Measurements from ENCODE around the gene SLC1A2. TPM values are rescaled to one million over a fixed set of nuclear protein-coding genes. Genes with fewer than 3 reads are reported as not detected.

SLC1A2 gene
- total and polyA plus RNA-seq, 2 donors (not counting 3 experiments of a cell fraction or from before 2014, with no cell fraction given) = not detected

DNA sequence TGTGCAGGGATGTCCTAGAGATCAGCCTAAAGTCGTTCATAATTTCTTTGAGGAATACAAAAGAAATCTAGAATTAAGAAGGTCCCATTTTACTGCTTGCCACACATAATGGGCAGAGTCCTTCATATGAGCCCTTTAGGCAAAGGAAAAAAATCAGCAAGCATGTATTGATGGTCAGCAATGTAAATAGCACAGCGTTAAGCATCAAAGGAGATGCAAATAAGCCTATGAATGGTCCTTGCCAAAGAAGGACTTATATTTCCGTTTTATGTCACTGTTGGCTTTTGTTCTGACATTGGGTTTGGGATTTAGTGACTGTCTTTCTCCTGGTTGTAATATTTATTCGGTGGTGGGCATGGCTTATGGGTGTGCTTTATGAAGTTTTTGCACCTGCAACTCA, 210.6 kb downstream of the SLC1A2 start:
- Histone ChIP-seq H3K9me1 (replicated peaks; ENCODE audit: control insufficient read depth, extremely low read depth, insufficient read depth, low read length) (no peaks in the 10 kb centered on the region), H2AFZ (ENCODE audit: low read depth, low read length) (no peak overlapping the region), H3K79me2 (ENCODE audit: control insufficient read depth, insufficient read depth, low read length) (peaks cover 7% of the 10 kb centered on the region), H4K20me1 (replicated peaks; ENCODE audit: control insufficient read depth, extremely low read depth, insufficient read depth, low read length) (no peaks in the 10 kb centered on the region), H3K4me3 (replicated peaks in 1 of 3; ENCODE audit: insufficient read depth in 1 of 3, low read depth in 1 of 3, low read length in 3 of 3) (no peak overlapping the region), H3K4me2 (ENCODE audit: insufficient read depth, low read length) (no peak overlapping the region), H3K9ac (replicated peaks; ENCODE audit: extremely low read depth, insufficient read depth, low read length) (no peak overlapping the region), H3K9me3 (replicated peaks; ENCODE audit: control insufficient read depth, insufficient read depth, low read length) (no peaks in the 10 kb centered on the region), H3K4me1 (ENCODE audit: control insufficient read depth, extremely low read depth, insufficient read depth, low read length) (peaks cover under 1% of the 10 kb centered on the region), H3K36me3 (ENCODE audit: control insufficient read depth in 2 of 2, extremely low read depth in 1 of 2, insufficient read depth in 2 of 2, low read length in 2 of 2) (peaks cover 0 to 3% of the 10 kb centered on the region in 2 experiments), H3K27ac (ENCODE audit: insufficient read depth, low read depth, low read length) (no peak overlapping the region), H3K27me3 (ENCODE audit: control insufficient read depth in 2 of 2, insufficient read depth in 2 of 2, low read length in 2 of 2) (no peaks in the 10 kb centered on the region)
- dilution Hi-C loops (cut with MboI; ENCODE audit: extremely low pct_ligation_motif_present, low sequenced_read_pairs) = no loop called here
- TF ChIP-seq POLR2A (IDR thresholded peaks at IDR 0.05; ENCODE audit: low read depth, low read length) = no peak
- TF ChIP-seq CTCF (IDR thresholded peaks at IDR 0.05; ENCODE audit: extremely low read depth in 1 of 2, insufficient read depth in 1 of 2, low read depth in 1 of 2, low read length in 2 of 2) = no peak
- TF ChIP-seq MYC (IDR thresholded peaks at IDR 0.05; ENCODE audit: low read depth, low read length) = no peak
- DNase-seq (ENCODE audit: low read depth, low spot score) = no peak
- no TSS peak for BruUV-seq (replicated peaks)
- intact Hi-C loops (cut with micrococcal nuclease) = no loop called here
- ChIA-PET CTCF (no interaction called here), POLR2A (no interaction called here)
- no peak for FAIRE-seq

GRCh38 chr11:35207471-35208403, 211.6 kb downstream of the SLC1A2 start:
- no peaks in the 10 kb centered on the region for H3K9me1 ChIP-seq (replicated peaks; ENCODE audit: control insufficient read depth, extremely low read depth, insufficient read depth, low read length)
- H4K20me1 ChIP-seq (replicated peaks; ENCODE audit: control insufficient read depth, extremely low read depth, insufficient read depth, low read length) = no peaks in the 10 kb centered on the region
- H3K36me3 ChIP-seq (ENCODE audit: control insufficient read depth in 2 of 2, extremely low read depth in 1 of 2, insufficient read depth in 2 of 2, low read length in 2 of 2) = peaks cover 0 to 3% of the 10 kb centered on the region in 2 experiments
- H3K4me3 ChIP-seq (replicated peaks in 1 of 3; ENCODE audit: insufficient read depth in 1 of 3, low read depth in 1 of 3, low read length in 3 of 3) = no peak overlapping the region
- H3K27ac ChIP-seq (ENCODE audit: insufficient read depth, low read depth, low read length) = no peak overlapping the region
- H3K9me3 ChIP-seq (replicated peaks; ENCODE audit: control insufficient read depth, insufficient read depth, low read length) = no peaks in the 10 kb centered on the region
- no peak for DNase-seq (ENCODE audit: low read depth, low spot score)
- BruUV-seq (replicated peaks) = no TSS peak
- no peak for TF ChIP-seq FOS (IDR thresholded peaks at IDR 0.05; ENCODE audit: borderline replicate concordance, insufficient read depth, low read length)
- TF ChIP-seq, protein P1, sequence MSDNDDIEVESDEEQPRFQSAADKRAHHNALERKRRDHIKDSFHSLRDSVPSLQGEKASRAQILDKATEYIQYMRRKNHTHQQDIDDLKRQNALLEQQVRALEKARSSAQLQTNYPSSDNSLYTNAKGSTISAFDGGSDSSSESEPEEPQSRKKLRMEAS (IDR thresholded peaks at IDR 0.05; ENCODE audit: insufficient read depth, insufficient read length) = no peak
- no peak for TF ChIP-seq GATA2 (IDR thresholded peaks at IDR 0.05; ENCODE audit: insufficient read depth, insufficient read length, low read depth, low read length)
- no peak for TF ChIP-seq JUN (IDR thresholded peaks at IDR 0.05; ENCODE audit: borderline replicate concordance, insufficient read depth, insufficient read length, low read depth)
- TF ChIP-seq POLR2AphosphoS5 (IDR thresholded peaks at IDR 0.05; ENCODE audit: insufficient read depth, low read depth, low read length) = no peak
- TF ChIP-seq EZH2 (IDR thresholded peaks at IDR 0.05; ENCODE audit: borderline replicate concordance, low read depth, low read length, severe bottlenecking) = no peak
- TF ChIP-seq MYC (IDR thresholded peaks at IDR 0.05; ENCODE audit: low read depth, low read length) = no peak
- TF ChIP-seq CTCF (IDR thresholded peaks at IDR 0.05; ENCODE audit: extremely low read depth in 1 of 2, insufficient read depth in 1 of 2, low read depth in 1 of 2, low read length in 2 of 2) = no peak
- TF ChIP-seq POLR2A (IDR thresholded peaks at IDR 0.05; ENCODE audit: low read depth, low read length) = no peak
- no peak overlapping the region for H3K9ac ChIP-seq (replicated peaks; ENCODE audit: extremely low read depth, insufficient read depth, low read length)
- H3K79me2 ChIP-seq (ENCODE audit: control insufficient read depth, insufficient read depth, low read length) = peaks cover 7% of the 10 kb centered on the region
- intact Hi-C loops (cut with micrococcal nuclease) = no loop called here
- no peaks in the 10 kb centered on the region for H3K27me3 ChIP-seq (ENCODE audit: control insufficient read depth in 2 of 2, insufficient read depth in 2 of 2, low read length in 2 of 2)
- no peaks in the 10 kb centered on the region for H3K4me1 ChIP-seq (ENCODE audit: control insufficient read depth, extremely low read depth, insufficient read depth, low read length)
- CTCF ChIA-PET = no interaction called here
- H3K4me2 ChIP-seq (ENCODE audit: insufficient read depth, low read length) = no peak overlapping the region
- POLR2A ChIA-PET = no interaction called here
- dilution Hi-C loops (cut with MboI; ENCODE audit: extremely low pct_ligation_motif_present, low sequenced_read_pairs) = no loop called here
- H2AFZ ChIP-seq (ENCODE audit: low read depth, low read length) = no peak overlapping the region
- FAIRE-seq = no peak

Measured in endothelial cell of umbilical vein (primary cell).